ENCODE data around the gene SSR4.
"Not testable (repeated sequence)": the region's sequence is repeated elsewhere in the genome, so short reads cannot be mapped to it uniquely, and the experiment has no call there.

SSR4 gene

GRCh38 chrX:153812220-153812619 lies 17.8 kb downstream of the SSR4 start:
- no peak for DNase-seq (ENCODE audit: low read depth in 1 of 2, low spot score in 1 of 2)
- TF ChIP-seq GABPA (IDR thresholded peaks at IDR 0.05; ENCODE audit: low read depth), result no peak
- TF ChIP-seq SPI1 (IDR thresholded peaks at IDR 0.05; ENCODE audit: borderline replicate concordance, low read depth), result no peak
- no peak for TF ChIP-seq POLR2AphosphoS5 (IDR thresholded peaks at IDR 0.05; ENCODE audit: low read depth)
- H3K27ac ChIP-seq (replicated peaks), result no peak overlapping the region
- H3K4me3 ChIP-seq (replicated peaks; ENCODE audit: insufficient read depth, low read length), result no peak overlapping the region
- no peaks in the 10 kb centered on the region for H3K27me3 ChIP-seq (ENCODE audit: insufficient read depth, poor library complexity, severe bottlenecking)

- Histone ChIP-seq H3K4me3 (replicated peaks; ENCODE audit: insufficient read depth, low read length) (no peak overlapping the region), H3K27me3 (ENCODE audit: insufficient read depth, poor library complexity, severe bottlenecking) (peaks cover 3% of the 10 kb centered on the region), H3K27ac (replicated peaks) (no peak overlapping the region)
- DNase-seq (ENCODE audit: low read depth in 1 of 2, low spot score in 1 of 2), result no peak
- TF ChIP-seq SPI1 (IDR thresholded peaks at IDR 0.05; ENCODE audit: borderline replicate concordance, low read depth) (no peak), CTCF (IDR thresholded peaks at IDR 0.05; ENCODE audit: insufficient read depth, low read length) (no peak), REST (IDR thresholded peaks at IDR 0.05; ENCODE audit: insufficient replicate concordance, low read depth) (no peak)
Measured at GRCh38 chrX:153813161-153813560, 18.7 kb downstream of the SSR4 start.

- H3K27me3 ChIP-seq (ENCODE audit: insufficient read depth, poor library complexity, severe bottlenecking), result peaks cover 13% of the 10 kb centered on the region
- peak in 1 of 2 experiments; percentile 11 for DNase-seq (ENCODE audit: low read depth in 1 of 2, low spot score in 1 of 2)
- H3K27ac ChIP-seq (replicated peaks), result no peak overlapping the region
- no peak for TF ChIP-seq GABPA (IDR thresholded peaks at IDR 0.05; ENCODE audit: low read depth)
- H3K4me3 ChIP-seq (replicated peaks; ENCODE audit: insufficient read depth, low read length), result no peak overlapping the region
Measured at GRCh38 chrX:153814591-153815315, 20.3 kb downstream of the SSR4 start.

GRCh38 chrX:153816831-153817690 lies 22.6 kb downstream of the SSR4 start:
- TF ChIP-seq POLR2AphosphoS5 (IDR thresholded peaks at IDR 0.05; ENCODE audit: low read depth) (no peak), SPI1 (IDR thresholded peaks at IDR 0.05; ENCODE audit: borderline replicate concordance, low read depth) (no peak), GABPA (IDR thresholded peaks at IDR 0.05; ENCODE audit: low read depth) (no peak), REST (IDR thresholded peaks at IDR 0.05; ENCODE audit: insufficient replicate concordance, low read depth) (no peak), CTCF (IDR thresholded peaks at IDR 0.05; ENCODE audit: insufficient read depth, low read length) (no peak)
- Histone ChIP-seq H3K4me3 (replicated peaks; ENCODE audit: insufficient read depth, low read length) (no peak overlapping the region), H3K27me3 (ENCODE audit: insufficient read depth, poor library complexity, severe bottlenecking) (peaks cover 16% of the 10 kb centered on the region), H3K27ac (replicated peaks) (no peak overlapping the region)
- peak in 1 of 2 experiments; percentile 24 for DNase-seq (ENCODE audit: low read depth in 1 of 2, low spot score in 1 of 2)

- H3K27me3 ChIP-seq (ENCODE audit: insufficient read depth, poor library complexity, severe bottlenecking), result peaks cover 16% of the 10 kb centered on the region
- H3K4me3 ChIP-seq (replicated peaks; ENCODE audit: insufficient read depth, low read length); H3K27ac ChIP-seq (replicated peaks); DNase-seq (ENCODE audit: low read depth in 1 of 2, low spot score in 1 of 2): not testable (repeated sequence)
Measured at GRCh38 chrX:153818064-153818463, 23.6 kb downstream of the SSR4 start.
